Tracheal epithelial cell (primary cell): ENCODE measurements around the gene AGXT2. TPM values are rescaled to one million over a fixed set of nuclear protein-coding genes. Genes with fewer than 3 reads are reported as not detected.

ENCODE experiments used
- total RNA-seq: library from RNA; depleted of rRNA; stranded (reverse); fragments of >200 nt; gene quantifications from 2 replicates; pipeline ENCODE4 v1.2.1, GENCODE V29; 2014

Gene AGXT2
- total RNA-seq = under 0.01 TPM in 1 of 2 replicates, not detected in the other

GRCh38 chr5:35047785-35048404 is at the start of gene AGXT2:
TSS of gene AGXT2 (minus strand) at chr5:35047949. CDS start at chr5:35047892, 57 bp downstream.

Other genes starting within 250 kb of the AGXT2 start
- under 0.01 TPM in 1 of 2 replicates, not detected in the other for gene TTC23L, start 208.8 kb downstream of the AGXT2 start, total RNA-seq
- gene RAD1, start 132.4 kb downstream of the AGXT2 start, total RNA-seq = 16.1 and 22.2 TPM in 2 replicates
- 42.0 and 44.1 TPM in 2 replicates for gene BRIX1, start 132.2 kb downstream of the AGXT2 start, total RNA-seq
- gene DNAJC21, start 118.4 kb downstream of the AGXT2 start, total RNA-seq = 29.2 and 46.0 TPM in 2 replicates
- gene PRLR, start 182.5 kb upstream of the AGXT2 start, total RNA-seq = under 0.01 TPM in 1 of 2 replicates, not detected in the other